Measurements from ENCODE around the gene PDGFRB.
A peak's percentile ranks its signal among the peaks of the same experiment; 100 is the strongest.

The PDGFRB gene

GRCh38 chr5:150137168-150137957 lies 18.3 kb downstream of the PDGFRB start:
- peak overlapping the region; percentile 82 for H3K27ac ChIP-seq
- TF ChIP-seq, protein P1, sequence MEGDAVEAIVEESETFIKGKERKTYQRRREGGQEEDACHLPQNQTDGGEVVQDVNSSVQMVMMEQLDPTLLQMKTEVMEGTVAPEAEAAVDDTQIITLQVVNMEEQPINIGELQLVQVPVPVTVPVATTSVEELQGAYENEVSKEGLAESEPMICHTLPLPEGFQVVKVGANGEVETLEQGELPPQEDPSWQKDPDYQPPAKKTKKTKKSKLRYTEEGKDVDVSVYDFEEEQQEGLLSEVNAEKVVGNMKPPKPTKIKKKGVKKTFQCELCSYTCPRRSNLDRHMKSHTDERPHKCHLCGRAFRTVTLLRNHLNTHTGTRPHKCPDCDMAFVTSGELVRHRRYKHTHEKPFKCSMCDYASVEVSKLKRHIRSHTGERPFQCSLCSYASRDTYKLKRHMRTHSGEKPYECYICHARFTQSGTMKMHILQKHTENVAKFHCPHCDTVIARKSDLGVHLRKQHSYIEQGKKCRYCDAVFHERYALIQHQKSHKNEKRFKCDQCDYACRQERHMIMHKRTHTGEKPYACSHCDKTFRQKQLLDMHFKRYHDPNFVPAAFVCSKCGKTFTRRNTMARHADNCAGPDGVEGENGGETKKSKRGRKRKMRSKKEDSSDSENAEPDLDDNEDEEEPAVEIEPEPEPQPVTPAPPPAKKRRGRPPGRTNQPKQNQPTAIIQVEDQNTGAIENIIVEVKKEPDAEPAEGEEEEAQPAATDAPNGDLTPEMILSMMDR (conservative IDR thresholded peaks at IDR 0.05) = no peak

GRCh38 chr5:150136305-150137167 lies 19.1 kb downstream of the PDGFRB start:
- TF ChIP-seq, protein P1 (conservative IDR thresholded peaks at IDR 0.05) = no peak
- peak overlapping the region; percentile 82 for H3K27ac ChIP-seq

- no peak overlapping the region for H3K27ac ChIP-seq
- TF ChIP-seq, protein P1 (conservative IDR thresholded peaks at IDR 0.05) = no peak
These were observed 19.9 kb downstream of the PDGFRB start for GRCh38 chr5:150135557-150136304.

DNA sequence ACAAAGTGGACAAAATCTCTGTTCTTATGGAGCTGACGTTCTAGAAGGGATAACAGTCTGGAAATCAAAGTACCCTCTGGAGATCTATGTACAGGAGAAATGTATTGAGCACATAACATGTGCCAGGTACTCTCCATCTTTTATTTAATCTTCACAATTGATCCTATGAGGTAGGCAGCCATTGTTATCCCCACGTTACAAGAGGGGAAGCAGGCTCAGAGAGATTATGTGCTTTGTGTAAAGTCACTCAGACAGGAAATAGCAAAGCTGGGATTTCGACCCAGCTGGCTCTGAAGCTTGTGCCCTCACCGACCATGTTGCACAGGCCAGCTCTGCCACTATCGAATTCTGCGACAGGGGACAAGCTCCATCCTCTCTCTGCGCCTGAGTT lies 21.5 kb downstream of the PDGFRB start:
- TF ChIP-seq, protein P1 (conservative IDR thresholded peaks at IDR 0.05) = no peak
- no peak overlapping the region for H3K27ac ChIP-seq

DNA sequence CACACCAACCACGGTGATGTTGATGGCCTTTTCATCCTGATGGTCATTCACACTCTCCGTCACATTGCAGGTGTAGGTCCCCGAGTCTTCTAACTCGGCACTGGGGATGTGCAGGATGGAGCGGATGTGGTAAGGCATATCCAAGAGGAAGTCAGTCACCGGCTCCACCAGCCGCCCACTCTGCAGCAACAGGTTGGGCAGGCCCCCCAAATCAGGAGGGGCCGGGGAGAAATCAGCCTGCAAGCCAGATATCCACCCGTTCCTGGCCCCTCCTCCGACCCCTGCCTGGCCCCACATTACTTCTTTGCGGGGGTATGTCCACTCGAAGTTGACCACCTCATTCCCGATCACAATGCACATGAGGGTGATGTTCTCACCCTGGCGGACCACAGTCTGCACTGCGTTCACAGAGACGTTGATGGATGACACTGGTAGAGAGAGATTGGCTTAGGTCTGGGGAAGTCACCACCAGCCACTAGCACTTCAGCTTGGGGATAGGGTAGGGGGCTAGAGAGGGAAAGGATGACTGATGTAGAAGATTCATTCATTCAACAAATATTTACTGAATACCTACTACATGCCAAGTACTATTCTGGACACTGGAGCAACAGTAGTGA lies 22.0 kb downstream of the PDGFRB start:
- TF ChIP-seq, protein P1 (conservative IDR thresholded peaks at IDR 0.05) = no peak
- no peak overlapping the region for H3K27ac ChIP-seq

GRCh38 chr5:150132740-150133139 lies 22.9 kb downstream of the PDGFRB start:
- H3K27ac ChIP-seq = no peak overlapping the region
- TF ChIP-seq, protein P1 (conservative IDR thresholded peaks at IDR 0.05) = no peak

All from VCaP (cell line).